MM.1S (cell line): ENCODE measurements around the gene PHAF1.

Source experiments
- EZH2 ChIP-seq: fragments of 300-600 bp; sonication (generic); optimal IDR thresholded peaks from 2 replicates; pipeline ENCODE3; 2017; ENCODE audit warnings: low read depth, mild to moderate bottlenecking, antibody characterized with exemption, low read length, mixed read lengths
- TF ChIP-seq, protein P1 (sequence below): fragments of 300-600 bp; sonication (generic); IDR thresholded peaks from 2 replicates; pipeline ENCODE4 v1.5.1; 2016; ENCODE audit warnings: antibody characterized with exemption, low read length, mixed read lengths

DNA sequence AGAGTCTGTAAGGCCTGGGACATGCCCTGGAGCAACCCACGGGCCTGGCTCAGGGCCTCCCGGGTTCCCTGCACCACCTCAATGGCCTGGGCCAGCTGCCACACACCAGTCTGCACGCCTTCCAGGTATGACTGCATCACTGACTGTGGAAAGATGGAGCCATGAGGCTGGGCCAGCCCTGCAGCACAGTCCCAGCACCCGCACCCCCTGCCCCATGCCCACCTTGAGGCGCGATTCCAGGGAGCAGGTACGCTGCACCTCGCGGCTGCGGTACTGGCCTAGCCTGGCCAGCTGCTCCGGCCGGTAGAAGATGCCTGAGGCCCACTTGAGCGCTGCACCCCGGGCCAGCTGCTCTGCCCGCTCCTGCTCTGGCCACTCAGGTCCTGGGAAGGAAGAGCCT, 79.1 kb downstream of the PHAF1 start:
- TF ChIP-seq, protein P1, sequence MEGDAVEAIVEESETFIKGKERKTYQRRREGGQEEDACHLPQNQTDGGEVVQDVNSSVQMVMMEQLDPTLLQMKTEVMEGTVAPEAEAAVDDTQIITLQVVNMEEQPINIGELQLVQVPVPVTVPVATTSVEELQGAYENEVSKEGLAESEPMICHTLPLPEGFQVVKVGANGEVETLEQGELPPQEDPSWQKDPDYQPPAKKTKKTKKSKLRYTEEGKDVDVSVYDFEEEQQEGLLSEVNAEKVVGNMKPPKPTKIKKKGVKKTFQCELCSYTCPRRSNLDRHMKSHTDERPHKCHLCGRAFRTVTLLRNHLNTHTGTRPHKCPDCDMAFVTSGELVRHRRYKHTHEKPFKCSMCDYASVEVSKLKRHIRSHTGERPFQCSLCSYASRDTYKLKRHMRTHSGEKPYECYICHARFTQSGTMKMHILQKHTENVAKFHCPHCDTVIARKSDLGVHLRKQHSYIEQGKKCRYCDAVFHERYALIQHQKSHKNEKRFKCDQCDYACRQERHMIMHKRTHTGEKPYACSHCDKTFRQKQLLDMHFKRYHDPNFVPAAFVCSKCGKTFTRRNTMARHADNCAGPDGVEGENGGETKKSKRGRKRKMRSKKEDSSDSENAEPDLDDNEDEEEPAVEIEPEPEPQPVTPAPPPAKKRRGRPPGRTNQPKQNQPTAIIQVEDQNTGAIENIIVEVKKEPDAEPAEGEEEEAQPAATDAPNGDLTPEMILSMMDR = no peak
- TF ChIP-seq EZH2 = no peak
